DOHH2 (cell line): ENCODE results near the gene EPYC.

Source experiments
- CTCF ChIP-seq: fragments of 200-600 bp; sonication (generic); IDR thresholded peaks from one replicate; pipeline ENCODE4 v1.5.1; 2014; ENCODE audit warnings: antibody characterized with exemption, mild to moderate bottlenecking, low read depth, low read length; ENCODE audit not compliant: poor library complexity, severe bottlenecking
- EZH2phosphoT487 ChIP-seq: fragments of 200-600 bp; sonication (generic); IDR thresholded peaks from 2 replicates; pipeline ENCODE4 v1.6.1; 2017; ENCODE audit warnings: borderline replicate concordance, mild to moderate bottlenecking, antibody characterized with exemption, low read length, moderate library complexity, mixed read lengths

GRCh38 chr12:90969851-90970250 is 34.9 kb downstream of the EPYC start:
- no peak for TF ChIP-seq CTCF
- TF ChIP-seq EZH2phosphoT487: no peak
